ENCODE measurements around the gene DAAM1. TPM values are rescaled to one million over a fixed set of nuclear protein-coding genes. Genes with fewer than 3 reads are reported as not detected.

DAAM1 gene
- polyA plus RNA-seq, 2 of the 4 experiments (the other 2 are of a cell fraction) = 6.8 to 10.8 TPM

DNA sequence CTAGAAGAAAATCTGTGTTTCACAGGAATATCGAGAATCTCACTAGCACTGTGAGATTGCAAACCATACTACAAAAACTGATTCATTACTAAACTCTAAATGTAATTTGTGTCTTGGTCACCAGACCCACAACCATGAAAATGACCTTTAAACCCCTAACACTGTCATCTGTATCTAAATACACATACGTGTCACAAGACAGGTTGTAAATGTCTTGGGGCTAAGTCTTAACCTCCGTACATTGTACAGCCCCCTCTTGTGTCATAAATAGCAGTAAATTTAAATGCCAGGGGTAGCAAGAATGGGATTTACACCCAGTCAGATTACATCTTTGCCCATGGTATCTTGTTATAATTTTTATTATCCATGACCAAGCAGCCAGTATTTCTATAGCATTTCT lies 159.4 kb downstream of the DAAM1 start (continued):
- TF ChIP-seq, protein P1, sequence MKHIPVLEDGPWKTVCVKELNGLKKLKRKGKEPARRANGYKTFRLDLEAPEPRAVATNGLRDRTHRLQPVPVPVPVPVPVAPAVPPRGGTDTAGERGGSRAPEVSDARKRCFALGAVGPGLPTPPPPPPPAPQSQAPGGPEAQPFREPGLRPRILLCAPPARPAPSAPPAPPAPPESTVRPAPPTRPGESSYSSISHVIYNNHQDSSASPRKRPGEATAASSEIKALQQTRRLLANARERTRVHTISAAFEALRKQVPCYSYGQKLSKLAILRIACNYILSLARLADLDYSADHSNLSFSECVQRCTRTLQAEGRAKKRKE (CRISPR knock-in tag; IDR thresholded peaks at IDR 0.05; ENCODE audit: low read depth) = no peak
- TF ChIP-seq, protein P2, sequence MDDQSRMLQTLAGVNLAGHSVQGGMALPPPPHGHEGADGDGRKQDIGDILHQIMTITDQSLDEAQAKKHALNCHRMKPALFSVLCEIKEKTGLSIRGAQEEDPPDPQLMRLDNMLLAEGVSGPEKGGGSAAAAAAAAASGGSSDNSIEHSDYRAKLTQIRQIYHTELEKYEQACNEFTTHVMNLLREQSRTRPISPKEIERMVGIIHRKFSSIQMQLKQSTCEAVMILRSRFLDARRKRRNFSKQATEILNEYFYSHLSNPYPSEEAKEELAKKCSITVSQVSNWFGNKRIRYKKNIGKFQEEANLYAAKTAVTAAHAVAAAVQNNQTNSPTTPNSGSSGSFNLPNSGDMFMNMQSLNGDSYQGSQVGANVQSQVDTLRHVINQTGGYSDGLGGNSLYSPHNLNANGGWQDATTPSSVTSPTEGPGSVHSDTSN (IDR thresholded peaks at IDR 0.05) = no peak
- TF ChIP-seq, protein P3, sequence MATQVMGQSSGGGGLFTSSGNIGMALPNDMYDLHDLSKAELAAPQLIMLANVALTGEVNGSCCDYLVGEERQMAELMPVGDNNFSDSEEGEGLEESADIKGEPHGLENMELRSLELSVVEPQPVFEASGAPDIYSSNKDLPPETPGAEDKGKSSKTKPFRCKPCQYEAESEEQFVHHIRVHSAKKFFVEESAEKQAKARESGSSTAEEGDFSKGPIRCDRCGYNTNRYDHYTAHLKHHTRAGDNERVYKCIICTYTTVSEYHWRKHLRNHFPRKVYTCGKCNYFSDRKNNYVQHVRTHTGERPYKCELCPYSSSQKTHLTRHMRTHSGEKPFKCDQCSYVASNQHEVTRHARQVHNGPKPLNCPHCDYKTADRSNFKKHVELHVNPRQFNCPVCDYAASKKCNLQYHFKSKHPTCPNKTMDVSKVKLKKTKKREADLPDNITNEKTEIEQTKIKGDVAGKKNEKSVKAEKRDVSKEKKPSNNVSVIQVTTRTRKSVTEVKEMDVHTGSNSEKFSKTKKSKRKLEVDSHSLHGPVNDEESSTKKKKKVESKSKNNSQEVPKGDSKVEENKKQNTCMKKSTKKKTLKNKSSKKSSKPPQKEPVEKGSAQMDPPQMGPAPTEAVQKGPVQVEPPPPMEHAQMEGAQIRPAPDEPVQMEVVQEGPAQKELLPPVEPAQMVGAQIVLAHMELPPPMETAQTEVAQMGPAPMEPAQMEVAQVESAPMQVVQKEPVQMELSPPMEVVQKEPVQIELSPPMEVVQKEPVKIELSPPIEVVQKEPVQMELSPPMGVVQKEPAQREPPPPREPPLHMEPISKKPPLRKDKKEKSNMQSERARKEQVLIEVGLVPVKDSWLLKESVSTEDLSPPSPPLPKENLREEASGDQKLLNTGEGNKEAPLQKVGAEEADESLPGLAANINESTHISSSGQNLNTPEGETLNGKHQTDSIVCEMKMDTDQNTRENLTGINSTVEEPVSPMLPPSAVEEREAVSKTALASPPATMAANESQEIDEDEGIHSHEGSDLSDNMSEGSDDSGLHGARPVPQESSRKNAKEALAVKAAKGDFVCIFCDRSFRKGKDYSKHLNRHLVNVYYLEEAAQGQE (IDR thresholded peaks at IDR 0.05) = no peak
- TF ChIP-seq RFX5 (IDR thresholded peaks at IDR 0.05) (no peak), HOXA7 (CRISPR knock-in tag; IDR thresholded peaks at IDR 0.05) (no peak), HOXB13 (CRISPR knock-in tag; IDR thresholded peaks at IDR 0.05; ENCODE audit: low read depth) (no peak), POLR2AphosphoS2 (conservative IDR thresholded peaks at IDR 0.05; ENCODE audit: low read length) (no peak), MAZ (IDR thresholded peaks at IDR 0.05; ENCODE audit: borderline replicate concordance, low read depth, low read length) (no peak)

DNA sequence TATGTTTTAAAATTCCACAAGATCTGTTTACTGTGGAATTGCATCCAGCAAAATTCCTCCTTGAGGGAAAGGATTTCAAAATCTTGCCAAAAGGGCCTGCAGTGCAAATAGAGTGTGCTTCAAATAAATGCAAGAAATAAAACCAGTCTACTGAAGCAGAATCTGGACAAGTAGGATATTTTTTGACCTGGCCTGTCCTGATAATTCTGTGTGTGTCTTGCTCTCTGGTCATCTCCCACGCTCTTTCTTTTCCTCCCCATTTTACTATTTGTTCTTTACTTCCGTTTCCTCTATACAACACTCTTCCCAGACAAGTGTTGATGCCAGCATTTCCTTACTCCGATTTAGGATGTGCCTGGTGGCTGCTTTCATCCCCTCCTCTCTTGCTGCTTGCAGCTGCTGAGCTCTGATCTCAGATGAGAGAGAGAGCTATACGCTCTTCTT lies 160.8 kb downstream of the DAAM1 start:
- CTCF ChIA-PET = interaction anchor here (0.7 kb wide), 1 partner anchor 94 kb away, joined by 3 read pairs; no protein-coding TSS in a partner anchor
- TF ChIP-seq FOSL2 (IDR thresholded peaks at IDR 0.05) (no peak), FOSL2 (CRISPR knock-in tag; IDR thresholded peaks at IDR 0.05) (no peak), PHF8 (IDR thresholded peaks at IDR 0.05; ENCODE audit: borderline replicate concordance, low read depth) (no peak), CEBPB (IDR thresholded peaks at IDR 0.05) (no peak), KDM1A (IDR thresholded peaks at IDR 0.05; ENCODE audit: low read depth) (no peak), RCOR1 (IDR thresholded peaks at IDR 0.05; ENCODE audit: low read depth, low read length) (no peak)
- TF ChIP-seq, protein P2 (IDR thresholded peaks at IDR 0.05) = no peak
- FAIRE-seq (no peak), ATAC-seq (no peak), DNase-seq (ENCODE audit: low read depth in 1 of 2, low spot score in 1 of 2) (no peak)
- no peak overlapping the region for H3K4me3 ChIP-seq
- no peak overlapping the region for H3K27ac ChIP-seq
- 93% methylated on average over 4 of the region's 4 CpGs for WGBS (ENCODE audit: missing lambda C conversion rate)
- no peak overlapping the region for H3K4me2 ChIP-seq
- POLR2A ChIA-PET = no interaction called here
- peaks cover 7% of the 10 kb centered on the region; the same call in 1 of the 3 replicates for H3K4me1 ChIP-seq
- H3K9me3 ChIP-seq = no peaks in the 10 kb centered on the region

DNA sequence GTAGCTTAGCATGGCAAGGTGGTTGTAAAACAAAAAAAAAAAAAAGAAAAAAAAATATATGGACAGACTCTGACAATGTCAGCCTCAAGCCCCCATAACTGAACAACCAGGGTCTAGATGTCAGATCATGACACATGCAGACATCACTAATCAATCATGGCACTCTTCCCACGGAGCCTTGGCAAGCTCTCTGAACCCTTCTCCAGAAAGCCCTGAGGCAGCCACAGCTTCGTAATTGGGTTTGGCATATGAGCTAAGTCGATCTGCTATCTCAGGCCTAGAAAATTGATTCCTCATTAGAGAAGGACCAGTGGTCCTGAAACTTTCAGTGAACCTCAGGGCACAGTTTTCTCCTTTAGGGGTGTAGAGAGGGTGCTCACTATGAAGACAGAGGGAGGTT lies 164.5 kb downstream of the DAAM1 start:
- no peak for FAIRE-seq

More for the DNA sequence above, 164.5 kb downstream of the DAAM1 start:
- WGBS (ENCODE audit: missing lambda C conversion rate) = 78% methylated on average over 3 of the region's 3 CpGs
- DNase-seq (ENCODE audit: low read depth in 1 of 2, low spot score in 1 of 2) (no peak), ATAC-seq (no peak)
- ChIA-PET CTCF (interaction anchor here (0.8 to 1.0 kb wide), 2 partner anchors 13 to 131 kb away, joined by 3 to 4 read pairs; partner anchors contain the start of genes JKAMP and L3HYPDH), POLR2A (interaction anchor here (0.7 kb wide), 1 partner anchor 16 kb away, joined by 3 read pairs; no protein-coding TSS in a partner anchor)
- Histone ChIP-seq H3K27ac (no peak overlapping the region), H3K4me3 (no peak overlapping the region), H3K4me2 (no peak overlapping the region), H3K4me1 (peaks cover 14% of the 10 kb centered on the region), H3K9me3 (no peaks in the 10 kb centered on the region)
- TF ChIP-seq ZNF302 (CRISPR knock-in tag; IDR thresholded peaks at IDR 0.05) (no peak), CBX8 (IDR thresholded peaks at IDR 0.05) (no peak), ZC3H11A (IDR thresholded peaks at IDR 0.05) (no peak), KDM5A (IDR thresholded peaks at IDR 0.05) (no peak), SREBF2 (IDR thresholded peaks at IDR 0.05) (no peak), KDM1A (IDR thresholded peaks at IDR 0.05; ENCODE audit: low read depth) (no peak)
- TF ChIP-seq, protein P4, sequence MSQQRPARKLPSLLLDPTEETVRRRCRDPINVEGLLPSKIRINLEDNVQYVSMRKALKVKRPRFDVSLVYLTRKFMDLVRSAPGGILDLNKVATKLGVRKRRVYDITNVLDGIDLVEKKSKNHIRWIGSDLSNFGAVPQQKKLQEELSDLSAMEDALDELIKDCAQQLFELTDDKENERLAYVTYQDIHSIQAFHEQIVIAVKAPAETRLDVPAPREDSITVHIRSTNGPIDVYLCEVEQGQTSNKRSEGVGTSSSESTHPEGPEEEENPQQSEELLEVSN (IDR thresholded peaks at IDR 0.05; ENCODE audit: borderline replicate concordance, low read depth) = no peak
- TF ChIP-seq, protein P2 (IDR thresholded peaks at IDR 0.05) = no peak
- TF ChIP-seq, protein P5, sequence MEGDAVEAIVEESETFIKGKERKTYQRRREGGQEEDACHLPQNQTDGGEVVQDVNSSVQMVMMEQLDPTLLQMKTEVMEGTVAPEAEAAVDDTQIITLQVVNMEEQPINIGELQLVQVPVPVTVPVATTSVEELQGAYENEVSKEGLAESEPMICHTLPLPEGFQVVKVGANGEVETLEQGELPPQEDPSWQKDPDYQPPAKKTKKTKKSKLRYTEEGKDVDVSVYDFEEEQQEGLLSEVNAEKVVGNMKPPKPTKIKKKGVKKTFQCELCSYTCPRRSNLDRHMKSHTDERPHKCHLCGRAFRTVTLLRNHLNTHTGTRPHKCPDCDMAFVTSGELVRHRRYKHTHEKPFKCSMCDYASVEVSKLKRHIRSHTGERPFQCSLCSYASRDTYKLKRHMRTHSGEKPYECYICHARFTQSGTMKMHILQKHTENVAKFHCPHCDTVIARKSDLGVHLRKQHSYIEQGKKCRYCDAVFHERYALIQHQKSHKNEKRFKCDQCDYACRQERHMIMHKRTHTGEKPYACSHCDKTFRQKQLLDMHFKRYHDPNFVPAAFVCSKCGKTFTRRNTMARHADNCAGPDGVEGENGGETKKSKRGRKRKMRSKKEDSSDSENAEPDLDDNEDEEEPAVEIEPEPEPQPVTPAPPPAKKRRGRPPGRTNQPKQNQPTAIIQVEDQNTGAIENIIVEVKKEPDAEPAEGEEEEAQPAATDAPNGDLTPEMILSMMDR (IDR thresholded peaks at IDR 0.05) = no peak
- TF ChIP-seq, protein P6, sequence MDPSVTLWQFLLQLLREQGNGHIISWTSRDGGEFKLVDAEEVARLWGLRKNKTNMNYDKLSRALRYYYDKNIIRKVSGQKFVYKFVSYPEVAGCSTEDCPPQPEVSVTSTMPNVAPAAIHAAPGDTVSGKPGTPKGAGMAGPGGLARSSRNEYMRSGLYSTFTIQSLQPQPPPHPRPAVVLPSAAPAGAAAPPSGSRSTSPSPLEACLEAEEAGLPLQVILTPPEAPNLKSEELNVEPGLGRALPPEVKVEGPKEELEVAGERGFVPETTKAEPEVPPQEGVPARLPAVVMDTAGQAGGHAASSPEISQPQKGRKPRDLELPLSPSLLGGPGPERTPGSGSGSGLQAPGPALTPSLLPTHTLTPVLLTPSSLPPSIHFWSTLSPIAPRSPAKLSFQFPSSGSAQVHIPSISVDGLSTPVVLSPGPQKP (IDR thresholded peaks at IDR 0.05; ENCODE audit: low read depth, low read length) = no peak

All from A549 (cell line).